NCI-H2171 treated with DMSO at 0.1 percent for 48 hours (cell line): ENCODE data around the gene TUBA4B.
"Not testable (repeated sequence)": the region's sequence is repeated elsewhere in the genome, so short reads cannot be mapped to it uniquely, and the experiment has no call there.

Experiments
- DNase-seq: peaks from one replicate; lab custom pipeline; 2025; lab: John Stamatoyannopoulos, UW

TUBA4B gene

DNA sequence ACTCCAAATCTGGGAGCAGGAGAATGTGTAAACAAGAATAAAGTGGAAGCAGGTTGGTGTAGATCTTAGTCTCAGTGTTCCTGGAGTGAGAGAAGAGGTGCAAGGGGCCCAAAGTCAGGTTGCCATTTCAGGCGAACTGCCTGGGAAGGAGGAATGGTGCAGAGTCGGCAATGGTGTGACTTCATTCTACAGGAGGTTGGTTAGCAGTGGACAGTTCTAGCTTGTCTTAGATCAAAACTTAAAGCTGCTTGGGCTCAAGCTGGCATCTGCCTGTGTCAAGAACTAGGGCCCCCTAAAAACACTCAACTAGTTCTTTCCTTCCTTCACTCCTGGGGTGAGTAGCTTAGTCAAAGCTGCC lies 4.2 kb upstream of the TUBA4B start:
- DNase-seq, result no peak

DNA sequence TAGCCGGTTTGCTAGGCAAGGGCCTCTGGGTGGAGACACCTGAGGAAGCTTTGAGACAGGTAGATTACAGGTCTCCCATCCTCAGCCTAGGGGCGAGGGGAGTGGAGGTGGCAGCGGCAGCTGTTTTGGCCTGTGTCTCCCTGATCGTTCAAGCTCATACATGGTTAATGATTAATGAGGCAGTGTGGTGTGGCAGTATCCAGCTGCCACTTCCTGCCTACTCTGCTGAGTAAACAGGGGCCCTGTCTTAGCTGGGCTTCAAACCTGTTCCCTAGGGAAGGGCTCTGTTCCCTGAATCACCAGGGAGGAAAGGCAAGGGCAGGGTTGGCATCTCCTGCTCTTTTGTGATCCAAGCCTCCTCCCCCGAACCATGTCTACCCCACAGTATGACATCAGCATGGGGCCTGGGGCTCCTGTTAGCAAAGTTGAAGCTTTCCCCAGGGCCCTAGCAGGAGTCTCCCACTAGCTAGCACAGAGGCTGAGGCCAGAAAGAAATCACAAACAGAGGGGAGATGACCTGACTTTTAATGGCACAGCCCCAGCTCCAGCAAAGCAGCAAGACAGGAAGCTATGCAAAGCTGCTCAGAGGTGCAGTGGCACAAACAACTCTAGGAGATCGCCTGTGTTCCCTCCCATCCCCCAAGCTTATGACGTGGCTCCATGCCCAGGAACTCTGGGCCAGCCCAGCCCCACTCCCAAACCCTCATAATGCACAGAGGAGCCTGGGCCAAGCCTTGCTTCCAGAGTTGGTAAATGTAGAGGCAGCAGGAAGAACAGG lies 3.7 kb upstream of the TUBA4B start:
- DNase-seq, result peak; percentile 96

DNA sequence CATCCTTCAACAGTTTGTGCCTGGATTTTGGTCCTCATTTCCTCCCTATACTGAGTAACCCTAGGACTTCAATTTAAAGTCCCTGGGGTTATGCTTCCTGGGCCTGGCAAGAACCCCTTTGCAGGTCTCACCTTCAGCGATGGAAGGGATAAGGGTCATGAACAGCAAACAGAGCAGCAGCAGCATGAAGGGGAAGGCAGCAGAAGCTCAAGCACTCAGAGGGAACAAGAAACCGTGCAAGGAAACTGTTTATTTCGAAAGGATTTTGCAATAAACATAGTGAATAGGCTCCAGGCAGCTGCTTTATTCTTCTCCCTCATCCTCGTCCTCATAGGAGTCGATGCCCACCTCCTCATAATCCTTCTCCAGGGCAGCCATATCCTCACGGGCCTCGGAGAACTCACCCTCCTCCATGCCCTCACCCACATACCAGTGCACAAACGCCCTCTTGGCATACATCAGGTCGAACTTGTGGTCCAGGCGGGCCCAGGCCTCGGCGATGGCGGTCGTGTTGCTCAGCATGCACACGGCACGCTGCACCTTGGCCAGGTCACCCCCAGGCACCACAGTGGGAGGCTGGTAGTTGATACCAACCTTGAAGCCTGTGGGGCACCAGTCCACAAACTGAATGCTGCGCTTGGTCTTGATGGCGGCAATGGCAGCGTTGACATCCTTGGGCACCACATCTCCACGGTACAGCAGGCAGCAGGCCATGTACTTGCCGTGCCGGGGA lies 2.8 kb upstream of the TUBA4B start:
- DNase-seq, result no peak

GRCh38 chr2:219251656-219252055 lies 1.4 kb upstream of the TUBA4B start:
- no peak for DNase-seq

- DNase-seq, result no peak
These were observed 959 bp upstream of the TUBA4B start for GRCh38 chr2:219252084-219252483.

- peak; percentile 58 for DNase-seq
These were observed 508 bp upstream of the TUBA4B start for GRCh38 chr2:219252570-219252899.

DNA sequence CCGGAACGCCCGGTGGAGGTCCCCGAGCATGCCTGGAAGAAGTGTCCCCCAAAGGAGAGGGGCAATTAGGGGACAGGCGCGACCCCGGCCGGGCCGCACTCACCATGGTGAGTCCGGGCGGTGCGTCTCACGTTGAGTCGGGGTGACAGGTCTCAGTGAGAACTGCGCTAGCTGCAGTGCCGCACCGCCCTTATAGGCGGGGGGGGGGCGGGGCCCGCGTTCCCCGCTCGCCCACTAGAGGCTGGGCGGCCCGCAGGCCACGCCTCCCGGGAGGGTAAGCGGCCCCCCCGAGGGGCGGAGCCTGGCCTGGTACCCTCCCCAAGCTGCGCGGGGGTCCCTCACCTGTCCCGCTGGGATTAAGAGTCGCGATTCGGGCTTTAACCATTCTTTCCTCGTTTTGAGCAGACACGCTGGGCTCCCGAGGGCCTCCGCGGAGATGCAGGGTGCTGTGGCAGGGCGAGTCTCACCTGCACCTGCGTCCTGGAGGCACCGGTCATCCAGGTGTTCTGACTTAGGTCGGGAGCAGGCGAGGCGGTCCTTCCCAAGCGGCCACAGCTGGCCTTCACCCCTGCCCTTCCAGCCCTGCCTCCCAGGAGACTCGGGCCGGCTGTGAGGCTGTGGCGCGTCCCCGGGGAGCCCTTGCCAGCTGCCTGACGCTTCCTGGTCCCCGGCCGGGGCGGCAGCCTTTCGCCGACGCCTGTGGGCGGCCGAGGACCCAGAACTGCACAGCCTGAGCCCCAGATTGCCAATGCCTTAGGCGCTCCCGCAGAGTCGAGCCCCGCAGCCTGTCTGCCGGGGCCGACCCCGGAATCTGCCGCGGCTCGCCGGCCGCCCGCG lies 928 bp downstream of the TUBA4B start, which contains the start of gene TUBA4A:
Gene TUBA4A (minus strand): TSS at position 166 of the 837 bp plus-strand sequence. CDS start 60 bp downstream, at position 106.
- DNase-seq, result peak; percentile 73

DNA sequence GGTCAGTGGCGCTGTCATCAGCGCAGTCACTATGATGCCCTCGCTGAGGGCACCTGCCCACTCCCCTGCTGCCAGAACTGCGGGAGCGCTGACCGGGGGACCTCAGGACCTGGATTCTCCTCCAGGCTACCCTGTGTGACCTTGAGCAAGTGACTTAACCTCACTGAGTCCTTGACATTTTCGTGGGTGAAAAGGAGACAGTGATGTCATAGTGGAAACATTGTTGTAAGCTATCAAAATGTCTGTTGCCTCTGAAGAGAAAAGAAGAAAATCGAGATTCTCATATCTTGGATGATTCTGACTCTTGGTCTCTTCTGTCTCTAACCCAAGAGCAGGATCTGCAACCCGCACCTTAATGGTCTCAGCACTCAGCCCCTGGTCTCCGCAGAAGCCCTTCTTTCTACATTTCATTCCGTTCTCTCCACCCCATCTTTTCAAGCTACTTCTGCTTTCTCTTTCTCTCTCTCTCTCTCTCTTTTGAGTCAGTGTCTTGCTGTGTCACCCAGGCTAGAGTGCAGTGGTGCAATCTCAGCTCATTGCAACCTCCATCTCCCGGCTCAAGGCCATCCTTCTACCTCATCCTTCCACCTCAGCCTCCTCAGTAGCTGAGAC lies 1.7 kb downstream of the TUBA4B start:
- no peak for DNase-seq

DNA sequence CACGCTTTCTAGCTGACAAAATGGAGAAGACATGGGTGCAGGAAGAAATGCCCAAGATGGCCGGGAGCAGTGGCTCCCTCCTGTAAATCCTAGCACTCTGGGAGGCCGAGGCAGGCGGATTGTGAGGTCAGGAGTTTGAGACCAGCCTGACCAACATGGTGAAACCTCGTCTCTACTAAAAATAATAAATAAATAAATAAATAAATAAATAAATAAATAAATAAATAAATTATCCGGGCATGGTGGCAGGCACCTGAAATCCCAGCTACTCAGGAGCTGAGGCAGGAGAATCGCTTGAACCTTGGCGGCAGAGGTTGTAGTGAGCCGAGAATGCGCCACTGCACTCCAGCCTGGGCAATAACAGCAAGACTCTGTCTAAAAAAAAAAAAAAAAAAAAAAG lies 5.9 kb downstream of the TUBA4B start:
- DNase-seq, result not testable (repeated sequence)

- no peak for DNase-seq
These were observed 8.2 kb downstream of the TUBA4B start for GRCh38 chr2:219261024-219261855.

DNA sequence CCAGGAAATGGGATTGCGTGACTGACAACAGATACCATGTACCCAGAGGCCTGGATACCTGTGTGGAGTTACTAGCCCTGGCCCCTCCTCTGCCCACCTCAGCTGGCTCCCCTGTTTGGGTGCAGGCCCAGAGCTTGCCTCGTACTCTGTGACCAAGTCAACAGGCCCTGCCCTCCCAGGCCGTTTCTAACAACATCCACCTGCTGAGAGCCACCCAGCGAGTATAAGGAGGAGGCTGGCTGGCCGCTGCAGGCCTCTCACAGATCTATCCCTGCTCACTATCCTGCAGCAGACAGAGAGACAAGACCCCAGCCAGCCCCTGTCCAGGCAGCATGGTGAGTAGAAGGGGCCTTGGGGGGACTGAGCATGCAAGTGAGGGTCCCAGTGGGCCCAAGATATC lies 13.2 kb downstream of the TUBA4B start:
- DNase-seq, result no peak

DNA sequence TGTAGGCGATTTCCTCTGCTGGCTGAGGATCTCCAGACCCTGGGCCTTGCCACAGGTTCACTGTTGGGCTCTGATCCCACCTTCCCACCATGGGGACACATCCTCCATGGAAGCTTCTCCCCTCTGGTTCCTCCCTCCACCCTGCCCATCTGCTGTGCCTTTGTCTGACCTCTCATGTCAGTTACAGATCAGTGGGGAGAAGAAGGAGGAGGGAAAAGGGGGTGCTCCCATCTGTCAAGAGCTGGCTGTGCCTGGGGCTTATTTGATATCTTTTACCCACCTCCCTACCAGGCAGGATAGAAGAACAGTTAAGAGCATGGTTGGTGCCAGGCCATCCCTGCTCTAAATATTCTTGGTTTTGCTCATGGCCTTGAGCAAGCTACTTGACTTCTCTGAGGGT lies 13.8 kb downstream of the TUBA4B start:
- DNase-seq, result peak; percentile 88

- DNase-seq, result no peak
These were observed 15.3 kb downstream of the TUBA4B start for GRCh38 chr2:219268294-219268693.

GRCh38 chr2:219269362-219270054 lies 16.5 kb downstream of the TUBA4B start:
- DNase-seq, result peak; percentile 26

DNA sequence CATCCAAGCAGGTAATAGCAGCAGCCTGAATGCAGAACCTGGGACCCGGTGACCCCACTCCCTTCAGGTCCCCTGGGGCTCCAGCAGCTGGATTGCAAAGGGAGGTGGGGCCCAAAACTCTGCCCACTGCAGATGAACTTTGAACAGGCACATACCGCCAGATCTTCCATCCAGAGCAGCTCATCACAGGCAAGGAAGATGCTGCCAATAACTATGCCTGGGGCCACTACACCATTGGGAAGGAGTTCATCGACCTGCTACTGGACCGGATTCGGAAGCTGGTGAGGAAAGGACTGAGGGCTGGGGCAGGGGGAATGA lies 17.0 kb downstream of the TUBA4B start:
- DNase-seq, result no peak

DNA sequence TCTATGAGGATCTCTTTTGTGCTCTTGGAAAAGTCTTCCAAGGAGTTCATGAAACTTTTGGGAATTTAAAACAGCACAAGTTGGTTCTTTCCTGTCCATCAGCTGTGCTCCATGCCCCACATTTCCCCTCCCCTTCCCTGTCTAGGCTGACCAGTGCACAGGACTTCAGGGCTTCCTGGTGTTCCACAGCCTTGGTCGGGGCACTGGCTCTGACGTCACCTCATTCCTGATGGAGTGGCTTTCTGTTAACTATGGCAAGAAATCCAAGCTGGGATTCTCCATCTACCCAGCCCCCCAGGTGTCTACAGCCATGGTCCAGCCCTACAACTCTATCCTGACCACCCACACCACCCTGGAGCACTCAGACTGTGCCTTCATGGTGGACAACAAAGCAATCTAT lies 18.0 kb downstream of the TUBA4B start:
- DNase-seq, result no peak

GRCh38 chr2:219272356-219272755 lies 19.3 kb downstream of the TUBA4B start:
- DNase-seq, result no peak

DNA sequence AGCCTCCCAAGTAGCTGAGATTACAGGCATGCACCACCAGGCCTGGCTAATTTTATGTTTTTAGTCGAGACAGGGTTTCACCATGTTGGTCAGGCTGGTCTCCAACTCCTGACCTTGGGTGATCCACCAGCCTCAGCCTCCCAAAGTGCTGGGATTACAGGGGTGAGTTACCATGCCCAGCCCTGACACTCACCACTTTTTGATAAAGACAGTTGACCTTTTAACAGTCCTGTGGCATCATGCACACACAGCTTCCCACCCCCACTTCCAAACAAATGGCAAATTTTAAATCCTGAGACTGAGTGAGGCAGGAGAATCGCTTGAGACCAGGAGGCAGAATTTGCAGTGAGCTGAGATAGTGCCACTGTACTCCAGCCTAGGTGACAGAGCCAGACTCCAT lies 20.0 kb downstream of the TUBA4B start:
- DNase-seq, result no peak

- DNase-seq, result no peak
These were observed 20.9 kb downstream of the TUBA4B start for GRCh38 chr2:219273937-219274336.

- no peak for DNase-seq
These were observed 21.4 kb downstream of the TUBA4B start for GRCh38 chr2:219274361-219274921.
